Mesenchymal stem cell (in vitro differentiated cells and primary cell): ENCODE measurements around the gene PRND.

Experiments used
- DNase-seq: peaks from one replicate; pipeline ENCODE4 v3.0.0-alpha.2; 2013
- H2AFZ ChIP-seq: one replicate; pipeline ENCODE4 v1.6.1; 2013; ENCODE audit warnings: low read depth, mild to moderate bottlenecking, control low read depth, inconsistent platforms, low read length, moderate library complexity
- H2AK5ac ChIP-seq: 2 replicates; pipeline ENCODE4 v1.6.1; 2013; ENCODE audit warnings: low read length, moderate library complexity, mild to moderate bottlenecking, inconsistent platforms; ENCODE audit not compliant: severe bottlenecking
- H2BK120ac ChIP-seq: one replicate; pipeline ENCODE4 v1.6.1; 2013; ENCODE audit warnings: low read depth, mild to moderate bottlenecking, inconsistent platforms, low read length, moderate library complexity
- H2BK12ac ChIP-seq, 2 experiments: one replicate each; pipeline ENCODE4 v1.6.1; 2013; ENCODE audit warnings: inconsistent platforms in 2 of 2, low read length in 2 of 2, mild to moderate bottlenecking in 2 of 2, moderate library complexity in 2 of 2, control low read depth in 1 of 2
- H2BK15ac ChIP-seq: one replicate; pipeline ENCODE4 v1.6.1; 2013; ENCODE audit warnings: mild to moderate bottlenecking, low read depth, inconsistent platforms; ENCODE audit not compliant: poor library complexity, severe bottlenecking
- H2BK5ac ChIP-seq: 2 replicates; pipeline ENCODE4 v1.6.1; 2013; ENCODE audit warnings: low read depth, mild to moderate bottlenecking, low read length, control low read depth, inconsistent platforms; ENCODE audit not compliant: poor library complexity, severe bottlenecking
- H3K14ac ChIP-seq, 2 experiments: one replicate each; pipeline ENCODE4 v1.6.1; 2013; ENCODE audit warnings: inconsistent platforms in 2 of 2, low read length in 2 of 2, control low read depth in 1 of 2, mild to moderate bottlenecking in 1 of 2, moderate library complexity in 1 of 2
- H3K18ac ChIP-seq, 2 experiments: one replicate each; pipeline ENCODE4 v1.6.1; 2013; ENCODE audit warnings: inconsistent platforms in 2 of 2, low read length in 2 of 2, control low read depth in 1 of 2, low read depth in 1 of 2, mild to moderate bottlenecking in 1 of 2
- H3K23ac ChIP-seq, 2 experiments: one replicate each; pipeline ENCODE4 v1.6.1; 2013; ENCODE audit warnings: inconsistent platforms in 2 of 2, low read length in 2 of 2, mild to moderate bottlenecking in 2 of 2, moderate library complexity in 2 of 2, control low read depth in 1 of 2
- H3K27ac ChIP-seq: 2 replicates; pipeline ENCODE4 v1.5.1; 2013; ENCODE audit warnings: mild to moderate bottlenecking, moderate library complexity, low read length, control low read depth, inconsistent platforms; ENCODE audit not compliant: poor library complexity, severe bottlenecking
- H3K27me3 ChIP-seq, 2 experiments: 2 replicates each; pipeline versions ENCODE4 v1.6.1 to v1.7.0; 2013; ENCODE audit warnings: low read length in 2 of 2, mild to moderate bottlenecking in 2 of 2, moderate library complexity in 2 of 2, control low read depth in 1 of 2, inconsistent platforms in 1 of 2; ENCODE audit not compliant: control insufficient read depth in 1 of 2, insufficient read depth in 1 of 2
- H3K36me3 ChIP-seq, 2 experiments: 2 replicates each; pipeline versions ENCODE4 v1.6.1 to v1.7.0; 2013; ENCODE audit warnings: low read length in 2 of 2, control low read depth in 1 of 2, inconsistent platforms in 1 of 2, low read depth in 1 of 2, mild to moderate bottlenecking in 1 of 2; ENCODE audit not compliant: insufficient read depth in 2 of 2, control insufficient read depth in 1 of 2
- H3K4ac ChIP-seq, 2 experiments: one replicate each; pipeline ENCODE4 v1.6.1; 2013; ENCODE audit warnings: inconsistent platforms in 2 of 2, low read length in 2 of 2, mild to moderate bottlenecking in 2 of 2, moderate library complexity in 2 of 2, control low read depth in 1 of 2, low read depth in 1 of 2
- H3K4me1 ChIP-seq: 2 replicates; pipeline ENCODE4 v1.6.1; 2013; ENCODE audit warnings: low read depth, low read length, control low read depth; ENCODE audit not compliant: control insufficient read depth, insufficient read depth
- H3K4me2 ChIP-seq: 2 replicates; pipeline ENCODE4 v1.6.1; 2013; ENCODE audit warnings: low read length, mild to moderate bottlenecking, inconsistent platforms; ENCODE audit not compliant: poor library complexity, severe bottlenecking
- H3K4me3 ChIP-seq, 2 experiments: 2 replicates each; pipeline versions ENCODE4 v1.5.1 to v1.7.0; 2013; ENCODE audit warnings: low read length in 2 of 2, mild to moderate bottlenecking in 2 of 2, control low read depth in 1 of 2, low read depth in 1 of 2; ENCODE audit not compliant: insufficient read depth in 1 of 2
- H3K79me1 ChIP-seq: replicated peaks from 2 replicates; pipeline ENCODE4 v1.6.1; 2013; ENCODE audit warnings: mild to moderate bottlenecking, control low read depth, low read length, inconsistent platforms; ENCODE audit not compliant: poor library complexity, severe bottlenecking
- H3K9ac ChIP-seq: 2 replicates; pipeline ENCODE4 v1.7.0; 2013; ENCODE audit warnings: mild to moderate bottlenecking, low read length, moderate library complexity
- H3K9me3 ChIP-seq: 2 replicates; pipeline ENCODE4 v1.7.0; 2013; ENCODE audit warnings: mild to moderate bottlenecking, low read length; ENCODE audit not compliant: control insufficient read depth
- H4K8ac ChIP-seq: one replicate; pipeline ENCODE4 v1.6.1; 2013; ENCODE audit warnings: inconsistent platforms, mild to moderate bottlenecking, low read length, moderate library complexity
- H4K91ac ChIP-seq: one replicate; pipeline ENCODE4 v1.6.1; 2013; ENCODE audit warnings: mild to moderate bottlenecking, low read length, inconsistent platforms
- WGBS: methylation state at CpG from one replicate; pipeline ENCODE4 v1.1.7; 2013; ENCODE audit warnings: mixed read lengths; 5-methylcytosine and 5-hydroxymethylcytosine counted together

PRND gene

DNA sequence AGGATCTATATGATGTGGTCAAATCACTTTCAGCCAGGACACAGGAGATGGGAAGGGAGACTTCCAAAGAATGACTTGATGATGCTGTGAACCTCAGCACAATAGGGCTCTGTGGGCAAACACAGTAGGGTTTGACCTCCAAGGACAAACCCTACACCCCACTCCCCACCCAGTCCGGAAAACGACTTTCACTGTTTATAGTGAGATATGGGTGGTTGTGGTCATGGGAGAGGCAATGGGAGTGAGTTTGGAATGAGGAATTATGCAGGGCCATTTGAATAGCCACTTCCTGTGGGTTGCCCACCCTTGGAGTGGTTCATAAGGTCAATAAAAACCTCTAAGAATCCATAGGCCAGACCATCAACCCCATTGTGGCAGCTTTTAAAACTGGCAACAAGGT lies 38.4 kb upstream of the PRND start:
- no peak overlapping the region for H3K14ac ChIP-seq
- H2AK5ac ChIP-seq, result no peak overlapping the region
- no peaks in the 10 kb centered on the region for H3K79me1 ChIP-seq
- WGBS, result 60% methylated on average over 2 of the region's 2 CpGs
- H2BK15ac ChIP-seq, result no peak overlapping the region
- no peak overlapping the region for H3K4me2 ChIP-seq
- H2BK5ac ChIP-seq, result no peak overlapping the region
- H3K27me3 ChIP-seq, result peaks cover 0 to 14% of the 10 kb centered on the region in 2 experiments
- peaks cover 0 to 1% of the 10 kb centered on the region in 2 experiments for H3K36me3 ChIP-seq
- peak overlapping the region in 1 of 2 experiments; percentile 50 for H3K18ac ChIP-seq
- no peak overlapping the region for H4K91ac ChIP-seq
- H3K9me3 ChIP-seq, result no peaks in the 10 kb centered on the region
- peak overlapping the region in 1 of 2 experiments; percentile 37 for H2BK12ac ChIP-seq
- no peak overlapping the region for H2BK120ac ChIP-seq
- H4K8ac ChIP-seq, result no peak overlapping the region
- H3K23ac ChIP-seq, result no peak overlapping the region
- H3K4me3 ChIP-seq, result no peak overlapping the region
- no peak overlapping the region for H3K9ac ChIP-seq
- no peak for DNase-seq
- peaks cover 2% of the 10 kb centered on the region for H3K4me1 ChIP-seq
- H3K4ac ChIP-seq, result peak overlapping the region in 1 of 2 experiments; percentile 43
- no peak overlapping the region for H2AFZ ChIP-seq
- no peak overlapping the region for H3K27ac ChIP-seq

DNA sequence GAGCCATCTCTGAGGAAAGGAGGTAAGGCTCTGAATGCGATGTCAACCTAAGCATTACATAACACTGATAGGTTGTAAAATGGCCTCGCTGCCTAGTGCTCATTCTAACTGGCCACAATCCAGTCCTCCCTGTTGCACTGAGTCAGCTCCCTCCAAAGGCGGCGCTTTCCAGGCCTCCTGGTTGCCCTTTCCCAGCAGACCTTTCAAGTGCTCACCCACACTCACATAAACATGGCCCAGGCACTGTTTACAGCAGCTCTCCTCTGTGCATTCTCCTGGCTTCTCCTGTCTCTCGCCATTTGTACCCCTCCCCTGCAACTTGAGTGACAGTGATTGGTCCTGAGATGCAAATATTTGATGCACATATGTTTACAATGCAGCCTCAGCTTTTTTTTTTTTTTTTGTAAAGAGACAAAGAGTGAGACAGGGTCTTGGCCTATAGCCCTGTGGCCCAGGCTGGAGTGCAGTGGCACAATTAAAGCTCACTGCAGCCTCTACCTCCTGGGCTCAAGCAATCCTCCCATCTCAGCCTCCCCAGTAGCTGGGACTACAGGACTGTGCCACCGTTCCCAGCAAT lies 36.8 kb upstream of the PRND start:
- peak; percentile 94 for DNase-seq
- no peak overlapping the region for H2BK5ac ChIP-seq
- no peak overlapping the region for H2AFZ ChIP-seq
- H3K4me2 ChIP-seq, result no peak overlapping the region
- H3K27me3 ChIP-seq, result peaks cover 0 to 9% of the 10 kb centered on the region in 2 experiments
- H3K27ac ChIP-seq, result no peak overlapping the region
- peaks cover 0 to 5% of the 10 kb centered on the region in 2 experiments for H3K36me3 ChIP-seq
- no peak overlapping the region for H3K14ac ChIP-seq
- peaks cover 3% of the 10 kb centered on the region for H3K79me1 ChIP-seq
- no peak overlapping the region for H2BK15ac ChIP-seq
- no peak overlapping the region for H4K8ac ChIP-seq
- H3K9me3 ChIP-seq, result no peaks in the 10 kb centered on the region
- no peak overlapping the region for H3K23ac ChIP-seq
- H3K4me3 ChIP-seq, result peak overlapping the region in 1 of 2 experiments; percentile 77
- H2BK12ac ChIP-seq, result no peak overlapping the region
- H2AK5ac ChIP-seq, result no peak overlapping the region
- no peak overlapping the region for H3K4ac ChIP-seq
- peak overlapping the region; percentile 26 to 55 for H3K18ac ChIP-seq
- peak overlapping the region; percentile 95 for H3K9ac ChIP-seq
- peaks cover 2% of the 10 kb centered on the region for H3K4me1 ChIP-seq
- H2BK120ac ChIP-seq, result no peak overlapping the region
- 27% methylated on average over 5 of the region's 6 CpGs for WGBS
- H4K91ac ChIP-seq, result peak overlapping the region; percentile 2

GRCh38 chr20:4685923-4686221 lies 35.8 kb upstream of the PRND start:
- Histone ChIP-seq H2AK5ac (no peak overlapping the region), H4K91ac (no peak overlapping the region), H3K4me2 (peak overlapping the region; percentile 76), H2AFZ (peak overlapping the region; percentile 18), H3K36me3 (peaks cover 0 to 13% of the 10 kb centered on the region in 2 experiments), H3K23ac (no peak overlapping the region), H2BK5ac (no peak overlapping the region), H3K27ac (peak overlapping the region; percentile 55), H3K4me1 (peaks cover 2% of the 10 kb centered on the region), H3K27me3 (peaks cover 0 to 9% of the 10 kb centered on the region in 2 experiments), H2BK15ac (no peak overlapping the region), H3K9ac (peak overlapping the region; percentile 95), H3K14ac (no peak overlapping the region), H3K4me3 (peak overlapping the region; percentile 77 to 80), H2BK12ac (no peak overlapping the region), H3K79me1 (peaks cover 4% of the 10 kb centered on the region), H4K8ac (peak overlapping the region; percentile 30), H3K18ac (peak overlapping the region; percentile 43 to 92), H2BK120ac (no peak overlapping the region), H3K4ac (no peak overlapping the region), H3K9me3 (no peaks in the 10 kb centered on the region)
- DNase-seq, result no peak
- 1% methylated on average over 7 of the region's 8 CpGs for WGBS

DNA sequence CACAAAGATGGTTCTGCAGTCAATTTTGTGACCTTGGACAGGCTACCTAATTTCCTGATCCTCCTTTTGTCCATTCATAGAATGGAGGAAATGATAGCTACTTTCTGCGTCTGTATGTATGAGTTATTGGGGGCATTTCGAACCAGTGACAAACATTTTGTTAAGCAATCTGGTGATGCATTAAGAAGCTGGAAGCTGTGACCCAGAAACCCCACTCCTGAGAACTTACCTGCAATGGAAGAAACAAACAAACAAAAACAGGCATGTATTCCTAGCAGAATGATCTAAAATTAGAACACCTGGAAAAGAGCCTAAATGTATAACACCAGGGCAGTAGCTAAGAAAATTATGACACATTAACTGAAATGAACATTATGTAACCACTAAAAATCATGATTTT lies 33.4 kb upstream of the PRND start:
- Histone ChIP-seq H3K4me3 (peak overlapping the region in 1 of 2 experiments; percentile 77), H3K4me1 (peaks cover 2% of the 10 kb centered on the region), H3K4me2 (no peak overlapping the region), H3K9ac (peak overlapping the region; percentile 82), H2BK15ac (no peak overlapping the region), H3K14ac (no peak overlapping the region), H3K36me3 (peaks cover 0 to 29% of the 10 kb centered on the region in 2 experiments), H3K18ac (no peak overlapping the region), H2AFZ (no peak overlapping the region), H2AK5ac (no peak overlapping the region), H2BK5ac (no peak overlapping the region), H4K8ac (no peak overlapping the region), H3K9me3 (no peaks in the 10 kb centered on the region), H2BK120ac (no peak overlapping the region), H3K79me1 (peaks cover 7% of the 10 kb centered on the region), H3K27ac (no peak overlapping the region), H3K23ac (no peak overlapping the region), H3K27me3 (no peaks in the 10 kb centered on the region), H3K4ac (no peak overlapping the region), H4K91ac (no peak overlapping the region), H2BK12ac (no peak overlapping the region)
- 100% methylated on average over 1 of the region's 2 CpGs for WGBS
- DNase-seq, result no peak
